NOMO-1 (cell line): ENCODE measurements around the gene ZNF205.

Experiments
- DNase-seq, 2 experiments: peaks; one replicate each; lab custom pipeline; 2025; ENCODE audit not compliant: unreplicated experiment in 2 of 2; lab: John Stamatoyannopoulos, UW

ZNF205 gene

DNA sequence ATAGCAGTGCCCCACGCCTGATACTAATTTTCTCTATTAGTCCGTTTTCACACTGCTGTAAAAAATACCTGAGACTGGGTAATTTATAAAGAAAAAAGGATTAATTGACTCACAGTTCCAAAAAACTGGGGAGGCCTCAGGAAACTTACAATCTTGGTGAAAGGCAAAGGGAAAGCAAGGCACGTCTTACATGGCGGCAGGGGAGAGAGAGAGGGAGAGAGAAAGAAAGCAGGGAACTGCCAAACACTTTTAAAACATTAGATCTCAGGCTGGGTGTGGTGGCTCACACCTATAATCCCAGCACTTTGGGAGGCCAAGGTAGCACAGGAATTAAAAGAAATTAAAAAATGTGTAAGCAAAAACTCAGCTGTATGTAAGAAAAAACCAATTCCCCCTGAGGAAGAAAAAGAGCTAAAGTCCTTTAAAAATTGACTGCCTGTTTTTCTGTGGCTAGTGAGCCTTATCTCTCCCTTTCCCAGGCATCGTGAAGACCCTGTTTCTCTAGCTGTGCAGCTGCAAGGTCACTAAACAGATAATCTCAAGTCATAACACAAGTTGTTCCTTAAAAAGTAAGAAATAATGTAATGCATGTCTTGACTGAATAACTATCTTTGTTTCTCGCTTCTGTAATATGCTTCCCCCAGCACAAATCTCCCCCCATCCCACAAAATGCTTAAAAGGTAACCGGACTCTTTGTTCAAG, 27.3 kb upstream of the ZNF205 start:
- no peak for DNase-seq

DNA sequence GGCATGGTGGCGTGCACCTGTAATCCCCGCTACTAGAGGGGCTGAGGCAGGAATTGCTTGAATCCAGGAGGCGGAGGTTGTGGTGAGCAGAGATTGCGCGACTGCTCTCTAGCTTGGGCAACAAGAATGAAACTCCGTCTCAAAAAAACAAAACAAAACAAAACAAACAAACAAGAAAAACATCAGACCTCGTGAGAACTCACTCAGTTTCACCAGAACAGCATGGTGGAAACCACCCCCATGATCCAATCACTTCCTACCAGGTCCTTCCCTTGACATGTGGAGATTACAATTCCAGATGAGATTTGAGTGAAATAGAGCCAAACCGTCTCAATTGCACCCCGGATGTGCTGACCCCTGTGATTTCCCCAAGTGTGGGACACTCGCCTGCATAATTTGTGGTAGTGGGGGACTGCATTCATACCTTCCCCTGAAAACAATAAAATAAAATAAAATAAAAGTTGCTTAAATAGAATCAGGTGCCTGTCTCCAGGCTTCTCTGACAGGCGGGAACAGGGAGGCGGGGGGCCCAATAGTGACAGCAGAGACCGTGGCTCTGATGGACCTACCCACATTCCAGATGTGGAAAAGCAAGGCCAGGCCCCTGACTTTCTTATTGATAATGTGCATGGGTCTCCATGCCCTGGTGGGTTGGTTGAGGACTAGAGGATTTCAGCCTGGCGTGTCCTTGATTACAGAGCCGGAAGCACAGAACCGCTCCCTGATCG, 26.4 kb upstream of the ZNF205 start:
- no peak for DNase-seq

- peak; percentile 30 to 50 for DNase-seq
These were observed 25.7 kb upstream of the ZNF205 start for GRCh38 chr16:3086596-3087242.

DNA sequence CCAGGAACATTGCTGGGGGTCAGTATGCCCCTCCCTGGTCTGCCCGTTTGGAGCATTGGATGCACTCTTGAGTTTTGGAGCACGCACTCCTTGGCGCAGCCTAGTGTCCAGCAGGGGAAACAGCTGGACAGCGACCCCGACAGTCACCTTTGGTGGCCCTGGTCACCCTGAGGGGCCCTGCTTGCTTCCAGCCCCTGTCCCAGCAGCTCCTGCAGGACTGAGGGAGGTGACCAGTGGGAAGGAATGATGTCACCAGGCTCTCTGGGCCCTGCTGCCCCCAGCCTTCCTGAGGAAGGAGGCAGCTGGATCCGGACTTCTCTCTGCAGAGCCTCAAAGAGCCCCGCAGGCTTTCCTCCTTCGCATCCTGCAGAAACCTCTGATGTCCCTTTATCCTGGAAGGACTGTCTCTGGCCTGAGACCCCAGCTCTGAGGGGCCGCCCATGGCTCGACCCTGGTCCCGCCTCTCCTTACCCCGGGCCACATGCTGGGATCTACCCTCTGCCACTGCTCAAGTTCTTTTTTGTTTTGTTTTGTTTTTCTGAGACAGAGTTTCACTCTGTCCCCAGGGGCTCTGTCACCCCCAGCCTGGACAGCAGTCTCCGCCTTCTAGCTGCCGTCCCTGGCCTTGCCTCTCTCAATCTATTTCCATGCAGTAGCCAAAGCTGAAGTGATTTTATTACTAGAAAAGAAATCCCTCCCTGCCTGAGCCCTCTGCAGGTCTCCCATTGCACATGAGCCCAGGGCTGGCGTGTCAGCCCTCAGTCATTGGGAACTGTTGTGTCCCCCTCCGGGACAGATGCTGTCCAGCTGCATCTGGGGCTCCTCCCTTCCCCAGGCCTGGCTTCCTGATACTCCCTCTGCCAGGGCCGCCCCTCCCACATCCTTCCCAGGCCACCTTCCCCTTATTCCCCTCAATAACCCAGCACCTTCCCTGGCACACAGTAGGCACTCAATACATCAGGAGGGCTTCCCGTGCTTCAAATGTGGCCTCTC, 24.8 kb upstream of the ZNF205 start:
- DNase-seq: no peak

GRCh38 chr16:3088450-3088849, 23.9 kb upstream of the ZNF205 start:
- DNase-seq: no peak

DNA sequence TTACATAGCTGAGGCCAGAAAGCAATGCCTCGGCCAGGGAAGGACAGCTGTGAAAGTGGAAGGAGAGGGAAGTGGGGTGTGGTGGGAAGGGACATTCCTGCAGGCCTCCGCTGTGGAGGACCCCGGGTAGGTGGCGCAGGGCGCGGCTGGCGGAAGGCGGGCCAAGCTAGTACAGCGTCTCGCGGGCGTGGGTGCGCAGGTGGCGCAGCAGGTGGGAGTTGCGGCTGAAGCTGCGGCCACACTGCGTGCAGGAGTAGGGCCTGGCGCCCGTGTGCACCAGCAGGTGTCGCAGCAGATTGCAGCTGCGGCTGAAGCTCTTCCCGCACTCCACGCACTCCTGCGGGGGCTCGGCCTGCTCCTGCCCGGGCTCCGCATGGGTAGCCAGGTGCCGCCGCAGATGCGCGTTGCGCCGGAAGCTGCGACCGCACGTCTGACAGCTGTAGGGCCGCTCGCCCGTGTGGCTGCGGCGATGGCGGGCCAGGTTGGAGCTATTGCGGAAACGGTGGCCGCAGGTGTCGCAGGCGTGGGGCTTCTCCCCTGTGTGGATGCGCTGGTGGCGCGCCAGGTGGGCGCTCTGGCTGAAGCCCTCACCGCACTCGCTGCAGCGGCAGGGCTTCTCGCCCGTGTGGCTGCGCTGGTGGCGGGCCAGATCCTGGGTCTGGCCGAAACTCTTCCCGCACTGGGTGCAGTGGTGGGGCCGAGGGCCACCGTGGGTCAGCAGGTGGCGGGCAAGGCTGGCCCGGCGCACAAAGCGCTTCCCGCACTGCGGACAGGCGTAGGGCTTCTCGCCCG, 23.3 kb upstream of the ZNF205 start:
- no peak for DNase-seq

DNA sequence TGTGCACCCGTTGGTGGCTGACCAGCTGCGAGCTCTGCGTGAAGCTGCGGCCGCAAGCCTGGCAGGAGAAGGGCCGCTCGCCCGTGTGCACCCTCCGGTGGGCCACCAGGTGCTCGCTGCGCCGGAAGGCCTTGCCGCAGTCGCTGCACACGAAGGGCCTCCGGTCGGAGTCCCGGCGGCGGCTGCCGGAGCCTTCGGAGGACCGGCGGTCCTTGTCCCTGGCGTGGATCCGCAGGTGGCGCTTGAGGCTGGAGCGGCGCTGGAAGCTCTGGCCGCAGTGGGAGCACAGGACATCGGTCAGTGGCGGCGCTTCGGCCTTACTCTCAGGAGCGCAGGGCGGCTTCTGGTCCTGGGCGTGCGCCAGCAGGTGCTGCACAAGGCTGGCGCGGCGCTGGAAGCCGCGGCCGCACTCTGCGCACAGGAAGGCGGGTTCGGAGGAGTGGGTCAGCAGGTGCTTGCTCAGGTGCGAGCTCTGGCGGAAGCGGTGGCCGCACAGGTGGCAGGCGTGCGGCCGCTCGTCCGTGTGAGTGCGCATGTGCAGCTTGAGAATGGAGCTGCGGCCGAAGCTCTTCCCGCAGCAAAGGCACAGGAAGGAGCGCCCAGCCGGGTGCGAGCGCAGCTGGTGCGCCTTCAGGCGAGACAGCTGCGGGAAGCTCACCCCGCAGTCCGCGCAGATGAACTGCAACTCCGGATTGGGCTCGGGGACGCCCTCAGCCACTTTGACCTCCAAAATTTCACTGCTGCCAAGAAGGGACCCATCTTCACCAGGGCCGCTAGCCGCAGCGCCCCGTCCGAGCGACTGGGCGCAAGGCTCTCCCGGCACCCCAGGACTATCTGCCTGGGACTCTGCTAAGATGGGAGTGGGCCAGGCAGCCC, 22.4 kb upstream of the ZNF205 start:
- DNase-seq: no peak

GRCh38 chr16:3091551-3091950, 20.8 kb upstream of the ZNF205 start:
- no peak for DNase-seq

DNA sequence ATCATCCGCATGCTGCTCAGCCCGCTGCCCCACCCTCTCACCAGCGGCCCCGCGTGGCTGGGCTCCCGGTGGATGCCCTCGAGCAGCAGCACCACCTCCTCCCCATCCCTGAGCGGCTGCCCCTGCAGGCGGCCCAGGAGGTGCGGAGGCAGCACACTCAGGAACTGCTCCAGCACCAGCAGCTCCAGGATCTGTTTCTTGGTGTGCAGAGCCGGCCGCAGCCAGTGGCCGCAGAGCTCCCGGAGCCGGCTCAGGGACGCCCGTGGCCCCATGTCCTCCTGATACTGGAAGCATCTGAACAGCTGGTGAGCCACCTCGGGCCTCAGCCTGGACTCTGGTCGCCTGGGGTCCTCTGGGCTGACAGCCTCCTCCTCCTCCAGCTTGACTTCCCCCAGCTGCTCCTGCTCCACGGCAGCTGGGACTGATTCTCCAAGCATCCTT, 19.9 kb upstream of the ZNF205 start:
- no peak for DNase-seq

- DNase-seq: peak; percentile 61 to 76
These were observed 17.9 kb upstream of the ZNF205 start for GRCh38 chr16:3094289-3095027.

GRCh38 chr16:3095869-3096268, 16.5 kb upstream of the ZNF205 start:
- DNase-seq: peak; percentile 83 to 87

GRCh38 chr16:3096362-3096761, 16.0 kb upstream of the ZNF205 start:
- DNase-seq: no peak

GRCh38 chr16:3097266-3097665, 15.1 kb upstream of the ZNF205 start:
- DNase-seq: no peak

GRCh38 chr16:3098459-3099394, 13.7 kb upstream of the ZNF205 start, which contains the start of gene ZSCAN10:
ZSCAN10 (minus strand) TSS chr16:3099294; CDS start chr16:3092937, 6,357 bp downstream.
- no peak for DNase-seq

GRCh38 chr16:3099395-3099731, 13.0 kb upstream of the ZNF205 start:
- DNase-seq: no peak

GRCh38 chr16:3099732-3100499, 12.5 kb upstream of the ZNF205 start:
- DNase-seq: peak; percentile 90 to 94
